Stimulated activated CD8-positive, alpha-beta memory T cell treated with anti-CD3 and anti-CD28 coated beads, Interleukin-7, amount 100 ng/mL, for 1 hour (primary cell): ENCODE data around the gene FARSB.
"Not testable (repeated sequence)": the region's sequence is repeated elsewhere in the genome, so short reads cannot be mapped to it uniquely, and the experiment has no call there.

Experiments used
- DNase-seq, 2 donors: peaks; one replicate each; pipeline ENCODE4 v3.0.0-alpha.2; 2020; ENCODE audit warnings: low read depth in 2 of 2

FARSB gene

DNA sequence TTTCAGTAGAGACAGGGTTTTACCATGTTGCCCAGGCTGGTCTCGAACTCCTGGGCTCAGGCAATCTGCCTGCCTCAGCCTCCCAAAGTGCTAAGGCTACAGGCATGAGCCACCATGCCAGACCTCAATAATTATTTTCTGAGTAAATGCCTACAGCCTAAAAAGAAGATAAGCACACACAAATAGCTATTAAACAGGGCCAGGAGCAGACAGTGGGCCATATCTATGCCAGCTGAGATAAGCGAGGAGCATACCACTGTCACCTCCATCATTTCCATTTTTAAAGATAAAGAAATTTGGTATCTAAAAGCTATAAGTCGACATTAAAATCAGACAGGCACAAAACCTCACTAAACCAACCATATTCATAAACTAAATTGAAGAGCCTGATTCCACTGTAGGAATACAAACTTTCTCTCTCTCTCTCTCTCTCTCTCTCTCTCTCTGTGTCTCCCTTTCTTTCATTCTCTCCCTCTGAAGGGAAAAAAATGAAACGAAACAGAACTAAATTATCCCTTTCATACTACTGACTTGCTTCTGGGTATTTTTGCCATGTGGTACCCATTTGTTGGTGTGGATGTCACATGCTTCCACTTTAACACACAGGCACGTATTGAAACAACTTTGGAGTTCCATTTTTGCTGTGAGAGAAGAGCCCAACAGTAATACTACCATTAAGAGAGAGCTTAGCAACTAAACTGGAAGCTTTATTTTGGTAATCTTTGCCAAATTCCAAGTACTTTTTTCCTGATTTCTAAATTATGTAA, 51.0 kb downstream of the FARSB start:
- DNase-seq, result no peak

DNA sequence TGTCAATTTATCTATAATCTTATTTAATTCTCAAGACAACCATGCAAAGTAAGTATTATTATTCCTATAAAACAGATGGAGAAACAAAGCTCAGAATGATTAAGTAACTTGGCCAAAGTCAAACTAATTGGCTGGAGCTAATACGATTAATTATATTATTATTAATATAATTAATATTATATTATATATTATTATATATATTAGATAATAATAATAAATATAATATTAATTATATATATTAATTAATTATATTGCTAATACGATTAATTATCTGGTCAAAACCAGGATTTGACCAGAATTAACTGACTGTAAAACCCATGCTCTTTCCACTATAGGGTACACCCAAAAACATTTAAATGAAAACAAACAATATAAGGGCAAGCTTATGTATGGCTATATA, 52.4 kb downstream of the FARSB start:
- DNase-seq, result no peak

DNA sequence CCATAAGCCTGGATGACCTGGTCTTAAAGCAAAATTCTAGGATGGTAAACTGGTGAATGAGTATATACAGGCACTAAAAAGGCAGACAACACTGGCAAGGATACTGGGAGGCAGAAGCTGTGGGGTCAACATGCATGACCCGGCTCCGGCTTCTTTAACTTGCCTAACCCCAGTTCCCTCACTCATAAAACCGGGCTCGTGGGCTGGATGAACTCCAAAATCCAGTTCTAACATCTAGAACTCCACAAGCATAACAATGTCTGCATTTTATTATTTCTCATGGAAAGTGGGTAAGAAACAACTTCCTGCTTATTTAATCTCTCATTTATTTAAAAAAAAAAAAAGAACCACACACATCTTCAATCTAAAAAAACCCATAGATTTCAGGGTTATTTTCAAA, 57.3 kb downstream of the FARSB start:
- DNase-seq, result no peak

DNA sequence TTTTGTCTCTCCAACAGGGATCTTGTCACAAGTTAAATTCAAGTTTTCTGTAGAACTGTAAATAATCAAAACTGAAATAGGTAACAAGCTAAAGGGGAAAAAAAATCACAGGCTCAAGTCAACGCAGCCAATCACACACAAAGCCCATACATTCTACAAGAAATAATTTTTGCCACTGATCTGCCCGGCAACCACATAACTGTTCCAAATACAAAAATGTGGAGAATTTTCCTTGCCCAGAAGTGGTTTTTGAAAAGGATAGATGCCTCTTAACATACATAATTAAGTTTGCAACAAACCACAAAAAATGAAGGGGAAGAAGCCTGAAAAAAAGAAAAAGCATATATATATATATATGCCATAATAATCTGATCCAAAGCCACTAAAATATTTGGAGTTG, 60.3 kb downstream of the FARSB start:
- no peak for DNase-seq

DNA sequence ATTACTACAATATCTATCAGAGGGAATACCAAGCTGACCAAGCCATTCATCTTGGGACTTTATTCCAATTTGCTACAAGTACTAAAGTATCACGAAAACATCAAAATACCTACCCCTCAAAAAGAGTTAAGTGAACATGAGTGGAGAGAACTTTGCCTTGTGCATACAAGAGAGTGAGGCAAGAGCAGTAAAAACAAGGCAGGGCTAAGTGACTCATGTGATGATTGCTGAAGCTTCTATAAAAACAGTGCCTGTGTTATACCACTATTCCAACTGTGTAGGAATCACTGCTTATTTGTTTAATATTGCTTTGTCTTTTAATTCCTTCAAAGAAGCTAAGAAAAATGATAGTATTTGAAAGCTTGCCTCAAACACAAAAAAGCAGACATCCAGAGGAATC, 61.2 kb downstream of the FARSB start:
- no peak for DNase-seq

DNA sequence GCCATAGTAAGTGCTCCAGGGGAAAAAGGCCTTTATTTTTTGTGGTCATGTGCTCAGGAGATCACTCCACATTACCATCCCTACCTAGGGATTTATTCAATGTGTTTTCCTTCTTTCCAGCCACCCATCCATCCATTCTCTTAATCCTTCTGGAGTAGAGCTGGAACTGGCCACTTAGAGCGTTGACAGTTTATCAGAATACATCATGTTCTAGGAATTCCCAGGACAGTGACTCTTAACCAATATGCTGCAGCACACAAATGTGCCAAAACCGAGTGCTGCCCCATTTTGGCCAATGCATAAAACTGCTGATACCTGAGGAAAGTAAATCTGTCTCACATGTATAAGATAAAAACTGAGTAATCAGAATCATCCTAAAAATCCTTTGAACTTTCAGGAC, 63.7 kb downstream of the FARSB start:
- no peak for DNase-seq

DNA sequence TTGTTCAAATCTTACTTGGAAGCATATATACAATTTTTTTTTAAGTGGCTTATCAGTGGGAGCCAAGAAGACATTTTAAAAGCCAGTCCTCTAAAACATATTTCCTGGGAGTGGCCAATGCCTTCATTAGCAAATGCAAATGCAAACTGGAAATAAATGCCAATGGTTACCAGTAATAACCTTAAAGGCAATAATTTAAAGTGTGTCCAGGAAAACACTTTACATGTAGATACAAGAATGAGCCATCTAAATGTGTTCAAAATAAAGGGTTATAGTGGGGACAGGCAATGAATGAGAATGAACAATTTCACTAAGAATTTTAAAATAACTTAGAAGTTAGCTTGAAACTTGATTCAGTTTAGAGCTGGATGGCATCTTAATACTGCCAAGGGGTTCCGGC, 64.2 kb downstream of the FARSB start:
- DNase-seq, result no peak

DNA sequence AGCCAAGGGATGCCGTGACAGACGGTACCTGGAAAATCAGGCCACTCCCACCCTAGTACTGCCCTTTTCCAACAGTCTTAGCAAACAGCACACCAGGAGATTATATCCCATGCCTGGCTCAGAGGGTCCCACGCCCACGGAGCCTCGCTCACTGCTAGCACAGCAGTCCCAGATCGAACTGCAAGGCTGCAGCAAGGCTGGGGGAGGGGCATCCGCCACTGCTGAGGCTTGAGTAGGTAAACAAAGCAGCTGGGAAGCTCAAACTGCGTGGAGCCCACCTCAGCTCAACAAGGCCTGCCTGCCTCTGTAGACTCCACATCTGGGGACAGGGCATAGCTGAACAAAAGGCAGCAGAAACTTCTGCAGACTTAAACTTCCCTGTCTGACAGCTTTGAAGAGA, 71.3 kb downstream of the FARSB start:
- DNase-seq, result not testable (repeated sequence)

DNA sequence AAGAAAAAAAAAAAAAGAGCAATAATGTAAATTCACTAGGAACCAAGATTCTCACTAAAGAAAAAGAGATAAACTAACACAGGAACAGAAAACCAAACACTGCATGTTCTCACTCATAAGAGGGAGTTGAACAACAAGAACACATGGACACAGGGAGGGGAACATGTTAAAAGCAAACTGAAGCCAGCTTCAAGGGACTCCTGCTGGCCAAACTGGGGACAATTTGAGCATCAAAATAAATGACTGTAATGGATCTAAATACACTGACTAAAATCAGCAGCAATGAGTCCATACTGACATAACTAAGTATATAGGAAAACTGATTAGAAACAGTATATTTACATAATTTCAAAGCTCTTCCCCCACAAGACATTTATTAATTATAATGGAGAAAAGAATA, 73.0 kb downstream of the FARSB start:
- no peak for DNase-seq

DNA sequence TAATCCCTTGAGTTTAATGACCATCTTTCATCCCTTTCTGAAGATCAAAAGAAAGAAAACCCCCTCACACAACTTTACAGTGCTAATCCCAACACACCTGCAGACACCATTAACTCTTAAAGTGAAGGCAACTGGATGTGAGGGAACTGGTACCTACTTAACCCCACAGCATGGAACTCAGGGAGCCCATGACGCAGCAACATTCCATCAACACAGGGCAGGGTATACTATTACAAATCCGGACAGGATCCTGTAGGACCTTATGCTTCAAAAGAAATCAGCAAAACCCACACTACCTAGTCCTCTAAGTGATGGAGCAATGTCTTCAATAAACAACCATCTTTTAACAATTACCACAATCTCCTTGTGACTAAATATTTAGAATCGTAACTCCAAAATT, 78.6 kb downstream of the FARSB start:
- DNase-seq, result no peak

DNA sequence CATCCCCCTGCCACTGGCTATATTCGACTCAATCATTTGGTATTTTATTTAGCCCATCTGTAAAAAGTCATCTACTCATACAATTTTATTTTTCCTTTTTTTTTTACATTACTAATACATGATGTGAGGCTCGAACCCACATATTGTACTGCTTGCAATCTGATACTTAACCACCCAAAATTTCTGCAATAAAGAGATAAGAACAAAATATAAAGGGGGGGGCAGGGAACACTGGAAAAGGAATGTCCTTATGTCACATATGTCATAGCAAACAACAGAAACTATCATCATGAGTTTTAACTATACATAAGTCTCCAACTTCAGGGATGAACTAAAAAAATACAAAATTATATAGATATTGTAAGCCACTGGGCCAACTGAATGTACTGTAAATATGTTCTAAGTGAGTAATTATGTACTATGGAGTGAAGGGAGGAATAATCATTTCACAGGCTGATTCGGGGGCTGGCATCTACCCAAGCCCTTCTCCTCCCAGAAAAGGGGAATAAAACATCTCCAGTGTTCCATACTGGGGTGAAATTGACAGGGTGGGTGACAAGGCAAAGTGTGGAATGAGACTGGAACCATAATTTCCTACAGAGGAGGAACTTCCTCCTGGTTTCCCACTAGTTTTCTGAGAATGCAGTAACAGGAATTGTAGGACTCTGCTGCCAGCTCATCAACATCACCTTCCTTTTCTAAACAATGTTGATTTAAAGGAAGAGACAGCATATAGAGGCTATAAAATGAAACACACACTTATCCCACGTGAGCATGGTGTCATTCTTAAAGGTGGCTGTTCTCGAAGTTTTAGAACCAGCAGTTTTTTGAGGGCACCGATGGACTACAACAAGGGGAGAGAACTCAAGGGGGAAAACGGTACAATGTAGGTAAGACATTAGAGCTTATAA, 79.5 kb downstream of the FARSB start:
- DNase-seq, result no peak

DNA sequence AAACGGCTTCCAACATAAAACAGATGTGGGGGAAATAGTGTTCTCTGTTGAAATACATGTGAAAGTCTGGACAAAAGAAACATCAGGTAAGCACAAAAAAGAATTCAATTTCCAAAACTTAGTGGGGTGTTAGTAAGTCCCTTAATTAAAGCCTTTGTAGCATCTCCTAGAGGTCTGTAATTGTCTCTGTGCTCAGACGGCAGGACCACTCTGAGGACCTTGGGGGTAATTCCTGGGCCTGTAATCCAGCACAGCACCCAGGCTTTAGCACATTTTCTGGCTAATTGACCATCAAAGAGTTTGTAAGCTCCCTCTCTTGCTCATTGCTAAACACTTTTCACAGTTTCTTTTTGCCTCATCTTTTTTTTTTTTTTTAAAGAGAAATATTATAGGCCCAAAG, 80.3 kb downstream of the FARSB start:
- DNase-seq, result no peak

DNA sequence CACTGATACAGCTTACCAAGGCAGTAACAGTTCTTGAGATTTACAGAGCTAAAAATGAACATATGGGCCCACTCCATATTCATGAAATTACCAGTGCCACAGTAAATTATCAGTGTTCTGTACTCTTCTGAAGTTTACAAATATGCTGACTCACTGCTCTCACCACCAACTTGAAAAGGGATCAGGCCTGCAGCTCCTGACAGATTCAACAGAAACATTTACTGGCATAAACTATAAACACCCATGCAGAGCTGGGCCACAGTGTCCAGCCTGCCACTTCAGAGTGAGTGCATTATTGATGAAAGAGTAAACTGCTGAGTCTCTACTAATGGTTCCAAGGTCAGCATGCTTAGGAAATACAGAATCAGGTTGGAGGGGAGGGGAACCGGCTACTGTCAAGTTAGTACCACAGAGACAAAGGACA, 83.1 kb downstream of the FARSB start:
- DNase-seq, result no peak

DNA sequence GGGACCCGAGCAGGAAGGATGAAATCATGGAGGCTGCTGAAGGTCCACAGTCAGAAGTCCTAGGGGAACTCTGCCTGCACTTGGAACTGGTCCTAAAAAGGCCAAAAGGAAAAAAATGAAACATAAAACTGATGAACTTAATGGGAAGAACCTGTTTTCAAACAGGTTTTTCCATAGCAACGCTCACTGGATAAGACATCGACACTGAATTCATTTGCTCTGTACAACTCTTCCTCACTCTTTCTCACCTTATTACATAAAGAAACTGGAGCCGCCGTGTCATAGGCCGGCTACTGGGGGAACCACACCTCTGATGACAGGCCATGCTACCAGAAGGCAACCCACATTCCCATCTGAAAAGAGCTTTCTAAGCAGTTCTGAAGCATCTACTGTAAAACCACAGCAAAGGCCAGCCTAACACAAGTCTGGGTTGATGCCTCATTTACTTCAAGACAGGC, 83.6 kb downstream of the FARSB start:
- DNase-seq, result no peak

DNA sequence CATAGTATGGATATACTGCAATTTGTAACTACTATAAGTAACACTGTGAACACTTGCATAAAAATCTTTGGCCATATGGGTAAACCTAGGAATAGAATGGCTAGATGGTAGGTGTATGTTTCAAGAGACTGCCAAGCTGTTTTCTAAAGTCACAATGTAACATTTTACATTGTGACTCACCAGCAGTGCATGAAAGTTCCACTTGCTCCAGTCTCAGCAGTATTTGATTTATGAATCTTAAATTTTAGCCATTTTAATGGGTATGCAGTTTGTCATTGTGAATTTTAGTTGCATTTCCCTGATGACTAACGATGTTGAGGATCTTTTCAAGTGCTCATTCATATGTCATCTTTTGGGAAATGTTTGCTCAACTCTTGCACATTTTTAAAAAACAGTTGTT, 86.1 kb downstream of the FARSB start:
- DNase-seq, result no peak

DNA sequence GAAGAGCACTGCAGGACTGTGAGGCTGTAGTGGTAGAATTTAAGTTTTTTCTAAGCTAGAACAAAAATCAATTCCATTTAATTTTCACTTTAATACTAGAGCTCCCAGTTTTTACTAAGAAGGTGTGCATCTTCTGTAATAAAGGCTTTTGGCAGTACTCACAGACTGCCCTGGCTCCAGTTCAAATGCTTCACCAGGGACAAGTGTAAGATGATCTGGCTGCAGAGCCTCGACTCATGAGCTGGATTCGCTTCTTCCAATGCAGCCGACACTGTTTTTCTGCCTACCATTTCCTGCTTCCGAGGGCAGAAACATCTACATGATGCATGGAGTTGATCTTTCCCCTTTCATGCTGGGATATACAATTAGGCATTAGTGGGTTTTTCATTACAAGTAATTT, 87.0 kb downstream of the FARSB start:
- DNase-seq, result no peak

DNA sequence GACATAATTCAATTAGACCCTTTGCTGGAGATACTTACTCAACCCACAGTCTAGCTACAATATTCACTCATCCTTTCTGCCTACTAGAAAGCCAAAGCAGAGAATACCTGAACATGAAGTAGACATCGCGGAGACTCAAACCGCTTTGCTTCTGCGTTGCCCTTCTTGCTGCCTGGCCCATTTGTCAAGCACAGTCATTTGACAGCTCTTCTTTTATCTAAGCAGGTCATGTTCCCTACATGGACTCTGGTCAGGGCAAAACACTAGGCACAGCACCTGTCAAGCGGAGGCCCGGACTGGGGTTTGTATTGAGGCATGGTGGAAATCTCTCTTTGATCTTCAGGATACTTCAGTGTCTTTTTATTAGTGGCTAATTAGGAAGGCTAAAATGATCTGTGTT, 89.7 kb downstream of the FARSB start:
- no peak for DNase-seq

DNA sequence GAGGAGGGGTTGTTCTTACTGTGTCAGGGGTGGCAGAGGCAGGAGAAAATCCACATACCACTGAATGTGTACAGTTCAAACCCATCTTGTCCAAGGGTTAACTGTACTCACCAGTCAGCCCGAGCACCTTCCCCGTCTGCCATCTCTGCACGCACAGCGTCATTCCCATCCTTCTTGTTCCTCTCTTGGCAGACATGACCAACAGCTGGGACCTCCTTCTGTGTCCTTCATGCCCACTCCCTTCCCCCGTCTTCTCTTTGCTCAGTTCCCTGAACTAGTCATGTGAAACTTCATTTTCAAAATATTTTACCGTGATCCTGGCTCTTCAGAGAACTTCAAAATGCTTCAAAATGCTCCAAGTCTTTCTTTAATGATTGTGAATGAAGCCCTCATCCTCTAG, 92.0 kb downstream of the FARSB start:
- no peak for DNase-seq

DNA sequence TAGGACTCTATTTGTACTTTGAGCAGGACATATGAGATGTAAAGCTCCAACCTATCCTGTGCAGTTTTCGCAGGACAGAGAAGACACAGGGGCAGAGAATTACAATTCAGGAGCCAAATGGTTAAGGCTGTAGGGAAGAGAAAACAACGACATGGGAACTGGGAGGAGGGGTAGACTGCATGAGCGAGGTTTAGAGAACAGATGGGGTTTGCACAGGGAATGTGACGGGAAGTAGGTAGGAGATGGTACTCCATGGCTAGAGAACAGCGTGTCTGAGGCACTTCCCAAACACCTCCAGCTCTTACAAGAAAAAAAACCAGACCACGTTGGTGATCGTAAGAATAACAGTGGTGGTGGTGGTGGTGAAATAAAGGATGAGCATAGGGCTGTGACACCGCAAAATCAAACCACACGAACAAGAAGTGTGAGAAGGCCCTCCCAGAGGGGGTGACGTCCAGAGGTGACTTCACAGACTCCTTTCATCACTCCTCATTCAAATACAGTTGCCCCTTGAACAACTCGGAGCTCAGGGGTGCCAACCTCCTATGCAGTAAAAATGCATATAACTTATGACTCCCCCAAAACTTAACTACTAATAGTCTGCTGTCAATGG, 92.7 kb downstream of the FARSB start:
- no peak for DNase-seq

DNA sequence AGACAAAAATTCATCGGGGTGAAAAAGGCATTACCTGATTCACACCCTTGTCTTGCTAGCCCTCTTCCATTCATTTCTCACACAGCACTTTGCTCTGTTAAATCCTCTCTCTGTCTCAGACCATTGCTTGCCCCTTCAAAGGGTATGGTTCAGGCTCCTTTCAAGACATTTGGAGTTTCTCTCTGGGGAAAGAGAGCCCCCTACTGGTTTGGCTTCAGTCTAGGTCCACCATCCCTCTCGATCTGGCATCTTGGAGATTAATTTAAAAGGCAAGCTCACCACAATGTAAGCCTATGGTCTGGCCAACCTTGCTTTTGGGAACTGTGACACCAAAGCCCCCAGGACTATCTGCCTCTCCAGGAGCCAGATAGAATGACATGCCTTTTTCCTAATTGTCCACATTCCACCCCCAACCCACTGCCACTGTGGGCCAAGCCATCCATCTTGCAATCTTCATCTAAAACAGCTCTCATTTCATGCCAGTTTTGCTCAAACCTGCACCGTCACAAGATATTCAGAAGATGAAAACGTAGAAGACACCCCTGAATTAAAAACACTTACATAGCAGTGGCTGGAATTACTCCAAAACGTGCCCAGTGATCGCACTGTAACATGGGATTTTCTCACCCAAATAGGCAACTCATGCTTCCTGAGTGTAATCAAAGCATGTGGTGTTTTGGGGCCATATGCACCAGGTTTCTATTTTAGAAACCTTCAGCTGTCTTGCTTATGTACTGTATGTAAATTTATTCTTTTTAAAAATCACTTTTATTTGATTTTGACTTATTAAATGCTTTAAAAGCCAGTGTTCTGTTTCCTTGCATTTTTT, 93.9 kb downstream of the FARSB start:
- no peak for DNase-seq

DNA sequence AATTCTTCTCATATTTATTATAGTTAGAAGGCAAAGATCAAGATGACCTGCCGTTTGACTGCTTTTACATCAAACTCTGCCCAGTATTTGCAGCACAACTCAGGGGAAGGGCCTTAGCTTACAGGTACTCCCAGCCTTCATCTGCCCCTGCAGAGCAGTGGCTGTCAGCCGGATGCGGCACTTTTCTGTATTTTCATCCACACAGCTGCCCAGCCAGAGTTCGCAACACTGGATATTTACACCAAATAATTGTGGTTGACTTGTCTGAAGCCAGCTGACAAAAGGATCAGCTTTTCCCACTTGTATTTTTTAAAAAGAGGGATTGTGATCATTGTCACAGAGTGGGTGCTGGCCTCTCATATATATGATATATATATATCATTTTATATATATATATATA, 94.7 kb downstream of the FARSB start:
- DNase-seq, result no peak

DNA sequence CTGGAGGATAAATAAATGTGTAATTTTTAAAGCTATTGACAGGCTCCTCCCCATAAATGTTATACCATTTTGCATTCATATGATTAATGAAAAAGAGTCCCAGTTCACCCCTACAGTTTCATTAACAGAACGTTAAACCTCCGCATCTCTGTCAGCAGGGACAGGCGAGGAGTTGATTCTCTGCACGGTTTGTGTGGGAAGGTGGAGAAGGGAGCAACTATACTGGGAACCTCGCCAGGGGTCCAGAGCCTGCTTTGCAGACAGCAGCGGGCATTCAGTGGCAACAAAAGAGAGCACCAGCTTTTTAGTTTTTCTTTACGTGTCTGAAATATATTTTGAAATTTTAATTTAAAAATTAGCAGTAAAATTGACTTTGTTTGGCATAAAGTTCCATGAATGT, 101.4 kb downstream of the FARSB start:
- no peak for DNase-seq
